Measurements from ENCODE around the gene ZNRF2.

- TF ChIP-seq CTCF (IDR thresholded peaks at IDR 0.05) (no peak), POLR2A (IDR thresholded peaks at IDR 0.05) (no peak)
Measured at GRCh38 chr7:30280631-30281030, 3.8 kb upstream of the ZNRF2 start.

Measured in ovary (tissue), 3 donors.